ENCODE measurements around the gene NOTCH1. TPM values are rescaled to one million over a fixed set of nuclear protein-coding genes. Genes with fewer than 3 reads are reported as not detected.

Gene NOTCH1
- polyA plus RNA-seq, 2 of the 4 experiments (the other 2 are of a cell fraction), result 0.88 to 5.7 TPM

Small RNA genes lying within 50 kb of the gene (small RNA-seq; reads per million reads assigned to genes)
- gene MIR4673 (0 reads per million in 6 experiments), gene MIR4674 (0 reads per million in 6 experiments)

Other genes starting within 250 kb of the NOTCH1 start
- gene CCDC187, start 242.0 kb downstream of the NOTCH1 start, polyA plus RNA-seq (2011; rRNA removed), result under 0.01 and 0.03 TPM in 2 replicates
- gene CCDC187, start 242.0 kb downstream of the NOTCH1 start, polyA plus RNA-seq (2017; fragmentation: RNase III; extraction: RNeasy Plus Mini Kit Qiagen cat#74134 plus additional on column Dnase treatment), result 0.03 TPM in 1 of 3 replicates, not detected in the others
- gene GPSM1, start 218.5 kb downstream of the NOTCH1 start, polyA plus RNA-seq (2011; rRNA removed), result 2.1 TPM in 2 replicates
- 8.2 to 9.9 TPM (median 8.8 TPM) in 3 replicates for gene GPSM1, start 218.5 kb downstream of the NOTCH1 start, polyA plus RNA-seq (2017; fragmentation: RNase III; extraction: RNeasy Plus Mini Kit Qiagen cat#74134 plus additional on column Dnase treatment)
- 5.1 and 8.0 TPM in 2 replicates for gene DNLZ, start 182.3 kb downstream of the NOTCH1 start, polyA plus RNA-seq (2011; rRNA removed)
- 19.0 to 19.9 TPM (median 19.1 TPM) in 3 replicates for gene DNLZ, start 182.3 kb downstream of the NOTCH1 start, polyA plus RNA-seq (2017; fragmentation: RNase III; extraction: RNeasy Plus Mini Kit Qiagen cat#74134 plus additional on column Dnase treatment)
- gene CARD9, start 172.4 kb downstream of the NOTCH1 start, polyA plus RNA-seq (2011; rRNA removed), result 0.21 and 0.25 TPM in 2 replicates
- gene CARD9, start 172.4 kb downstream of the NOTCH1 start, polyA plus RNA-seq (2017; fragmentation: RNase III; extraction: RNeasy Plus Mini Kit Qiagen cat#74134 plus additional on column Dnase treatment), result 0.94 to 1.2 TPM (median 0.94 TPM) in 3 replicates
- 2.7 and 3.1 TPM in 2 replicates for gene SNAPC4, start 145.9 kb downstream of the NOTCH1 start, polyA plus RNA-seq (2011; rRNA removed)
- gene SNAPC4, start 145.9 kb downstream of the NOTCH1 start, polyA plus RNA-seq (2017; fragmentation: RNase III; extraction: RNeasy Plus Mini Kit Qiagen cat#74134 plus additional on column Dnase treatment), result 10.1 to 10.8 TPM (median 10.3 TPM) in 3 replicates
- 69.0 and 75.8 TPM in 2 replicates for gene ENTR1, start 135.4 kb downstream of the NOTCH1 start, polyA plus RNA-seq (2011; rRNA removed)
- gene ENTR1, start 135.4 kb downstream of the NOTCH1 start, polyA plus RNA-seq (2017; fragmentation: RNase III; extraction: RNeasy Plus Mini Kit Qiagen cat#74134 plus additional on column Dnase treatment), result 63.8 to 67.4 TPM (median 66.7 TPM) in 3 replicates
- gene PMPCA, start 135.4 kb downstream of the NOTCH1 start, polyA plus RNA-seq (2011; rRNA removed), result 53.4 and 71.1 TPM in 2 replicates
- 83.0 to 101 TPM (median 89.2 TPM) in 3 replicates for gene PMPCA, start 135.4 kb downstream of the NOTCH1 start, polyA plus RNA-seq (2017; fragmentation: RNase III; extraction: RNeasy Plus Mini Kit Qiagen cat#74134 plus additional on column Dnase treatment)
- gene INPP5E, start 106.2 kb downstream of the NOTCH1 start, polyA plus RNA-seq (2011; rRNA removed), result 5.2 and 5.8 TPM in 2 replicates
- gene INPP5E, start 106.2 kb downstream of the NOTCH1 start, polyA plus RNA-seq (2017; fragmentation: RNase III; extraction: RNeasy Plus Mini Kit Qiagen cat#74134 plus additional on column Dnase treatment), result 9.8 to 12.4 TPM (median 11.2 TPM) in 3 replicates
- 24.2 and 32.3 TPM in 2 replicates for gene SEC16A, start 63.0 kb downstream of the NOTCH1 start, polyA plus RNA-seq (2011; rRNA removed)
- gene SEC16A, start 63.0 kb downstream of the NOTCH1 start, polyA plus RNA-seq (2017; fragmentation: RNase III; extraction: RNeasy Plus Mini Kit Qiagen cat#74134 plus additional on column Dnase treatment), result 35.7 to 41.5 TPM (median 38.0 TPM) in 3 replicates
- gene EGFL7, start 116.9 kb upstream of the NOTCH1 start, polyA plus RNA-seq (2011; rRNA removed), result 15.3 and 19.9 TPM in 2 replicates
- 28.9 to 34.4 TPM (median 32.3 TPM) in 3 replicates for gene EGFL7, start 116.9 kb upstream of the NOTCH1 start, polyA plus RNA-seq (2017; fragmentation: RNase III; extraction: RNeasy Plus Mini Kit Qiagen cat#74134 plus additional on column Dnase treatment)
- 32.3 and 38.6 TPM in 2 replicates for gene AGPAT2, start 141.4 kb upstream of the NOTCH1 start, polyA plus RNA-seq (2011; rRNA removed)
- gene AGPAT2, start 141.4 kb upstream of the NOTCH1 start, polyA plus RNA-seq (2017; fragmentation: RNase III; extraction: RNeasy Plus Mini Kit Qiagen cat#74134 plus additional on column Dnase treatment), result 44.3 to 49.5 TPM (median 46.3 TPM) in 3 replicates
- 6.7 and 8.8 TPM in 2 replicates for gene DIPK1B, start 166.5 kb upstream of the NOTCH1 start, polyA plus RNA-seq (2011; rRNA removed)
- 6.0 to 8.2 TPM (median 6.7 TPM) in 3 replicates for gene DIPK1B, start 166.5 kb upstream of the NOTCH1 start, polyA plus RNA-seq (2017; fragmentation: RNase III; extraction: RNeasy Plus Mini Kit Qiagen cat#74134 plus additional on column Dnase treatment)
- gene LCN10, start 196.9 kb upstream of the NOTCH1 start, polyA plus RNA-seq (2011; rRNA removed), result not detected in 2 replicates
- gene LCN10, start 196.9 kb upstream of the NOTCH1 start, polyA plus RNA-seq (2017; fragmentation: RNase III; extraction: RNeasy Plus Mini Kit Qiagen cat#74134 plus additional on column Dnase treatment), result not detected in 3 replicates
- not detected in 2 replicates for gene LCN6, start 202.5 kb upstream of the NOTCH1 start, polyA plus RNA-seq (2011; rRNA removed)
- gene LCN6, start 202.5 kb upstream of the NOTCH1 start, polyA plus RNA-seq (2017; fragmentation: RNase III; extraction: RNeasy Plus Mini Kit Qiagen cat#74134 plus additional on column Dnase treatment), result not detected in 3 replicates
- not detected in 2 replicates for gene LCN8, start 212.2 kb upstream of the NOTCH1 start, polyA plus RNA-seq (2011; rRNA removed)
- gene LCN8, start 212.2 kb upstream of the NOTCH1 start, polyA plus RNA-seq (2017; fragmentation: RNase III; extraction: RNeasy Plus Mini Kit Qiagen cat#74134 plus additional on column Dnase treatment), result not detected in 3 replicates
- gene LCN15, start 218.5 kb upstream of the NOTCH1 start, polyA plus RNA-seq (2011; rRNA removed), result 0.10 and 0.24 TPM in 2 replicates
- gene LCN15, start 218.5 kb upstream of the NOTCH1 start, polyA plus RNA-seq (2017; fragmentation: RNase III; extraction: RNeasy Plus Mini Kit Qiagen cat#74134 plus additional on column Dnase treatment), result 0.07 to 0.09 TPM in 2 of 3 replicates, not detected in the other
- gene TMEM141, start 245.3 kb upstream of the NOTCH1 start, polyA plus RNA-seq (2011; rRNA removed), result 64.5 and 78.0 TPM in 2 replicates
- gene TMEM141, start 245.3 kb upstream of the NOTCH1 start, polyA plus RNA-seq (2017; fragmentation: RNase III; extraction: RNeasy Plus Mini Kit Qiagen cat#74134 plus additional on column Dnase treatment), result 69.9 to 71.0 TPM (median 70.7 TPM) in 3 replicates